Psoas muscle (tissue), 8 donors: ENCODE data around the gene PRKCD. TPM values are rescaled to one million over a fixed set of nuclear protein-coding genes. Genes with fewer than 3 reads are reported as not detected.

Experiments
- ATAC-seq, 4 donors: fragments of 200-7000 bp; cut with Tn5 transposase; one replicate each; pipeline ENCODE4 v1.9.1; 2020; ENCODE audit warnings: moderate library complexity in 3 of 4, mild to moderate bottlenecking in 2 of 4
- DNase-seq, 2 donors: peaks; one replicate each; pipeline ENCODE4 v3.0.0-alpha.2; 2020
- H3K27ac ChIP-seq: fragments of 200-600 bp; one replicate; pipeline ENCODE4 v1.8.0; 2022
- H3K27me3 ChIP-seq, 3 donors: fragments of 200-600 bp in 1 of 3; one replicate each; pipeline versions ENCODE4 v1.6.1 to v1.8.0; 2013 to 2022; ENCODE audit warnings: low read length in 2 of 3, mild to moderate bottlenecking in 2 of 3, moderate library complexity in 1 of 3; ENCODE audit not compliant: insufficient read depth in 3 of 3
- H3K36me3 ChIP-seq, 2 donors: fragments of 200-600 bp in 1 of 2; one replicate each; pipeline versions ENCODE4 v1.6.1 to v1.8.0; 2013 to 2022; ENCODE audit warnings: low read depth in 1 of 2, mild to moderate bottlenecking in 1 of 2, moderate library complexity in 1 of 2; ENCODE audit not compliant: insufficient read depth in 1 of 2
- H3K4me1 ChIP-seq: fragments of 200-600 bp; one replicate; pipeline ENCODE4 v1.8.0; 2022
- H3K4me3 ChIP-seq: fragments of 200-600 bp; one replicate; pipeline ENCODE4 v1.8.0; 2022; ENCODE audit warnings: mild to moderate bottlenecking
- H3K9me3 ChIP-seq: fragments of 200-600 bp; one replicate; pipeline ENCODE4 v1.8.0; 2022
- CTCF ChIP-seq: fragments of 200-600 bp; IDR thresholded peaks from one replicate; pipeline ENCODE4 v1.8.0; 2022; ENCODE audit warnings: antibody characterized with exemption
- WGBS, 3 donors: extraction: QIAGEN DNeasy Blood & Tissue Kit; methylation state at CpG; one replicate each; pipeline versions ENCODE4 v1.1.6 to v1.1.7; 2013; 5-methylcytosine and 5-hydroxymethylcytosine counted together
- intact Hi-C, 2 donors: fragments of 100-400 bp; cut with DNase I; formaldehyde crosslinking; loops; one replicate each; pipeline versions ENCODE4 v1.11.0 to v1.14.2; 2022
- polyA plus RNA-seq, 3 donors: library from polyadenylated mRNA; stranded (reverse); fragments of 200-250 nt; gene quantifications; one replicate each; pipeline ENCODE4 v1.2.3, GENCODE V29; 2013
- total RNA-seq, 4 donors: library from RNA; stranded (reverse); fragmentation: NEBNext Ultra II Directional in 2 of 4; extraction: Animal tissue kit (Norgen Biotek cat#: 25700) in 2 of 4; gene quantifications; one replicate each; pipeline versions ENCODE4 v1.2.1 to v1.2.4, GENCODE V29; 2021 to 2023
- donor health status: healthy with polysubstance abuse.
- donor health status: DM: no; HTN: no; CAD: no; lungs with moderate emphysema.
- donor health status: Bipolar disorder and iron deficiency.
- donor health status: healthy.
- donor health status: DM: yes; HTN: yes; CAD: no.
- donor health status: DM: no; HTN: no; CAD: no.
- donor health status: DM: no; HTN: no; CAD: no.
- donor health status: DM: yes; HTN: yes; CAD: no.

Gene PRKCD
- total and polyA plus RNA-seq, 7 donors = 3.2 to 8.4 (median 4.4) TPM

DNA sequence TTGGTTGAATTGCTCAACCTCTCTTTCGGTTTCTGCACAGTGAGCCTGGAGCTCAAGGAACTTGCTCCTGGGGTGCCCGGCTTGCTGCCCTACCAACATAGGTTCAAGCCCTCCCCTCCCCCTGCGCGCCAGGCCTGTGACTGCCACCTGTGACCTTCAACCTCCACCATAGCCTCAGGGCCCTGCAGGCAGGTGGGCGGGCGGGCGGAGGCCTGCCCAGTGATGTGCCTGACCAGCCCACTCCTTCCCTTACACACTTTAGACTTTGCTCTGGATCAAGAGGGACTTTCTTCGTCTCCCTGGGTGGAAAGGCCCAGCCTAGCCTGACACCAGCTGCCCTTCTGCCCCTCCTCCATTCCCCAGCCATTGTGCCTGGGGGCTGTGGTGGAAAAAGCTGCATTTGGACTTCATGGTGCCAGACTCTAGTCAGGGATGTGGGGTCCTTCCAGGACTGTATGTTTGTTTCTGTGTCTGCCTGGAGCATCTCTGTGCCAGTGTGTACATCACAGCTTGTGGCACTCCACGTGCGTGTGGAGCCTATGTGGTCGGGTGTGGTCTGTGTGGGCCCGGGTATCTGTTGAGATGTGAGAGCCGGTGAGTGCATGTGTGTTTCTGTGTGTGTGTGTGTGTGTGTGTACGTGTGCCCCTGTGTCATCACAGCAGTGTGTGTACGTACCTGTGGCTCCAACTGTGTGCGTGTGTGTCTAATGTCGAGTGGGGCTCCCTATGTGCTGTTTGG is 9.5 kb downstream of the PRKCD start:
- Histone ChIP-seq H3K9me3 (no peaks in the 10 kb centered on the region), H3K4me3 (no peak overlapping the region), H3K36me3 (peaks cover 0 to 4% of the 10 kb centered on the region in 2 donors), H3K4me1 (peaks cover 7% of the 10 kb centered on the region), H3K27ac (no peak overlapping the region), H3K27me3 (no peaks in the 10 kb centered on the region)
- intact Hi-C loops = no loop called here
- WGBS, 3 donors = 83 to 91% (median 85%) methylated on average over 17 of the region's 17 CpGs
- TF ChIP-seq CTCF = no peak
- ATAC-seq = no peak
- DNase-seq = no peak

DNA sequence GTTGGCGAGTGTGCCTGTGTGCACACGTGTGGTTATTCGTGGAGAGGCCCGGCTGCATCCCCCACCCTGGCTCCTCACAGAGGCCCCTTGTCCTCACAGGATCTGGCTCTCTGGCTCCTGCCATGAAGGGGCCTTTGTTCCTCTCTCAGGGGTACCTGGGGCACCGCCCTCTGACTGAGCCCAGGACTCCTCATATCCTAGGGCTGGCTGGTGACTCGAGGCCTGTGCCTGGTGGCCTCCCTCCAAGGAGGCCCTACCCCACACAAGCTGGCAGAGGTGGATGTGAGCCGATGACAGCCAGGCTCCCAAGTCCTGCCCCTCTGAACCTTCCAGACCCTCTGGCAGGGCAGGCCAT is 10.0 kb downstream of the PRKCD start:
- H3K27me3 ChIP-seq = no peaks in the 10 kb centered on the region
- H3K4me1 ChIP-seq = peaks cover 7% of the 10 kb centered on the region
- 69 to 79% (median 78%) methylated on average over 7 of the region's 7 CpGs for WGBS, 3 donors
- ATAC-seq = no peak
- TF ChIP-seq CTCF = no peak
- no peak overlapping the region for H3K4me3 ChIP-seq
- no peak overlapping the region for H3K27ac ChIP-seq
- no peaks in the 10 kb centered on the region for H3K9me3 ChIP-seq
- H3K36me3 ChIP-seq = peaks cover 0 to 4% of the 10 kb centered on the region in 2 donors
- DNase-seq = no peak
- intact Hi-C loops = no loop called here

DNA sequence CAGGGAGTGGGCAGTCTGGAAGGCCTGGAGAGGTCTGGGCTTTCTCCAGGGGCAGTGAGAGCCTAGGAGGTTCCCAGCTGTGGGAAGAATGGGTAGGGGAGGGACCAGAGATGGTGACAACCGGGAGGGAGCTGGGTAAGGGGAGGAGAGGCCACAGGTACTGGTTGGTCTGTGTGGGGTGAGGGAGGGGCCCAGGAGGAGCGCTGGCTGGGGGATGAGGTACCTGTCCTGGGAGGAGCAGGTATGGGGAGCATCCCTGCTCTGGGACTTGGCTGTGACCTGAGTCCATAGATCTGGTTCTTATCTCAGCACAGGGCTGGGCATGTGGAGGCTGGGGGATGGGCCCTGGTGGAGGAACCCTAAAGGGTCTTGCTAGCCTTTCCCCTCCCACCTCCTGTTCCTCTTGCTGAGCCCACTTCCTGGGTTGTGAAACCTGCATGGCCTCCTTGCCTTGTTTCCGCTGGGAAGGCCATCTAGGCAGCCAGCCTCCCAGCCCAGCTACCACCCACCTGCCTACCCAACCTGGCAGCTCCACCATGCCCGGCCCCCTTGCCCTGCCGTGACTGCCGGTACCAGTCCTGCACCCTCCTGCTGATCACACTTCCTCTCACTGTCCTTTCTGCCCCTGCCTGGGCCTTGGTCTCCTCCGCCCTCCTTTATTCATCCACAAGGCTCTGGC is 11.0 kb downstream of the PRKCD start:
- no peaks in the 10 kb centered on the region for H3K27me3 ChIP-seq
- 72 to 89% (median 79%) methylated on average over 7 of the region's 7 CpGs for WGBS, 3 donors
- peaks cover under 1% of the 10 kb centered on the region for H3K4me1 ChIP-seq
- no peaks in the 10 kb centered on the region for H3K9me3 ChIP-seq
- ATAC-seq (no peak), DNase-seq (no peak)
- no peak overlapping the region for H3K27ac ChIP-seq
- intact Hi-C loops = no loop called here
- peaks cover 0 to 4% of the 10 kb centered on the region in 2 donors for H3K36me3 ChIP-seq
- no peak for TF ChIP-seq CTCF
- no peak overlapping the region for H3K4me3 ChIP-seq

- Histone ChIP-seq H3K27me3 (no peaks in the 10 kb centered on the region), H3K4me3 (no peak overlapping the region), H3K4me1 (no peaks in the 10 kb centered on the region), H3K9me3 (no peaks in the 10 kb centered on the region), H3K27ac (no peak overlapping the region), H3K36me3 (peaks cover 0 to 4% of the 10 kb centered on the region in 2 donors)
- ATAC-seq = no peak
- intact Hi-C loops = no loop called here
- no peak for TF ChIP-seq CTCF
- 78 to 80% (median 79%) methylated on average over 5 of the region's 5 CpGs for WGBS, 3 donors
- no peak for DNase-seq
Observed at GRCh38 chr3:53173107-53173506, 12.1 kb downstream of the PRKCD start.
